AG10803 (cell line): ENCODE results near the gene SLCO3A1.

ENCODE experiments used
- DNase-seq: peaks from one replicate; pipeline ENCODE4 v3.0.0; 2010; ENCODE audit warnings: low read depth
- H3K4me3 ChIP-seq: 2 replicates; pipeline ENCODE4 v1.5.1; 2011; ENCODE audit warnings: mild to moderate bottlenecking, low read length, control low read depth
- CTCF ChIP-seq: conservative IDR thresholded peaks from 2 replicates; pipeline ENCODE4 v1.5.1; 2011; ENCODE audit warnings: mild to moderate bottlenecking, low read length, control low read depth, inconsistent platforms

Gene SLCO3A1

GRCh38 chr15:91995146-91995545, 141.6 kb downstream of the SLCO3A1 start:
- no peak for TF ChIP-seq CTCF
- no peak overlapping the region for H3K4me3 ChIP-seq
- DNase-seq = no peak

- no peak overlapping the region for H3K4me3 ChIP-seq
- no peak for DNase-seq
- TF ChIP-seq CTCF = no peak
Measured at GRCh38 chr15:91997163-91997562, 143.7 kb downstream of the SLCO3A1 start.

GRCh38 chr15:92000709-92001108, 147.2 kb downstream of the SLCO3A1 start:
- no peak overlapping the region for H3K4me3 ChIP-seq
- no peak for DNase-seq
- no peak for TF ChIP-seq CTCF

- DNase-seq = no peak
- no peak overlapping the region for H3K4me3 ChIP-seq
- TF ChIP-seq CTCF = no peak
Measured at GRCh38 chr15:92001307-92001706, 147.8 kb downstream of the SLCO3A1 start.

GRCh38 chr15:92002666-92003065, 149.2 kb downstream of the SLCO3A1 start:
- DNase-seq = no peak
- TF ChIP-seq CTCF = no peak
- no peak overlapping the region for H3K4me3 ChIP-seq

GRCh38 chr15:92003515-92004067, 150.1 kb downstream of the SLCO3A1 start:
- no peak for DNase-seq

More at GRCh38 chr15:92003515-92004067, 150.1 kb downstream of the SLCO3A1 start:
- no peak overlapping the region for H3K4me3 ChIP-seq
- TF ChIP-seq CTCF = no peak
